Heart left ventricle (tissue), 13 donors: ENCODE data around the gene STYXL1.

ENCODE experiments used
- POLR2A ChIP-seq, 2 donors: fragments of 450-650 bp; IDR thresholded peaks; one replicate each; pipeline ENCODE4 v1.6.1; 2017; ENCODE audit warnings: antibody characterized with exemption in 2 of 2, mild to moderate bottlenecking in 2 of 2, moderate library complexity in 2 of 2
- TF ChIP-seq, protein P1 (sequence below), 12 donors: fragments of 200-600 bp; sonication (generic) in 4 of 12; IDR thresholded peaks; one replicate each; pipeline versions ENCODE4 v1.5.0 to v1.8.0; 2018 to 2022; ENCODE audit warnings: antibody characterized with exemption in 12 of 12, mild to moderate bottlenecking in 5 of 12
- donor health status: ischemic (EF 13 %, LVEDD 7.1; RV severe dilation, severe dysfunction).
- donor health status: DM: no; HTN: yes; CAD: no.
- donor health status: DM: no; HTN: no; CAD: no.
- donor health status: ischemic (EF 25% LVEDD 6.9; RV normal size, moderate dysfunction).
- donor health status: ischemic (EF 25% LVEDD 5.7; RV mildly dilated, moderate dysfunction).
- donor health status: ischemic (EF 35%, LVEDD 5.7; RV mildly dilated, moderate dysfunction).
- donor health status: nonischemic (EF 11% LVEDD 7.7; RV severe dilation, severe dysfunction).
- donor health status: DM: yes; HTN: yes; CAD: no.
- donor health status: PGD.
- donor health status: ischemic (EF 29% LVEDD 5.4; RV normal size, mild dysfunction).
- donor health status: nonischemic (EF 23%, LVEDD 6.1; RV moderate dilation, normal function).

DNA sequence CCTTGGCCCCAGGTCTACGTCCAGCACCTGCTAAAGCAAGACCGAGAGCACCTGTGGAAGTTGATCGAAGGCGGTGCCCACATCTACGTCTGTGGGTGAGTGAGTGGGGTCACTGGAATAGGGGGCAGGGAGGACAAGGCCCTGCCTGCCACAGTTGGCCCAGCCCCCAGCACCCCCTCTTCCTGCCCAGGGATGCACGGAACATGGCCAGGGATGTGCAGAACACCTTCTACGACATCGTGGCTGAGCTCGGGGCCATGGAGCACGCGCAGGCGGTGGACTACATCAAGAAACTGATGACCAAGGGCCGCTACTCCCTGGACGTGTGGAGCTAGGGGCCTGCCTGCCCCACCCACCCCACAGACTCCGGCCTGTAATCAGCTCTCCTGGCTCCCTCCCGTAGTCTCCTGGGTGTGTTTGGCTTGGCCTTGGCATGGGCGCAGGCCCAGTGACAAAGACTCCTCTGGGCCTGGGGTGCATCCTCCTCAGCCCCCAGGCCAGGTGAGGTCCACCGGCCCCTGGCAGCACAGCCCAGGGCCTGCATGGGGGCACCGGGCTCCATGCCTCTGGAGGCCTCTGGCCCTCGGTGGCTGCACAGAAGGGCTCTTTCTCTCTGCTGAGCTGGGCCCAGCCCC, 61.5 kb downstream of the STYXL1 start:
- TF ChIP-seq, protein P1, sequence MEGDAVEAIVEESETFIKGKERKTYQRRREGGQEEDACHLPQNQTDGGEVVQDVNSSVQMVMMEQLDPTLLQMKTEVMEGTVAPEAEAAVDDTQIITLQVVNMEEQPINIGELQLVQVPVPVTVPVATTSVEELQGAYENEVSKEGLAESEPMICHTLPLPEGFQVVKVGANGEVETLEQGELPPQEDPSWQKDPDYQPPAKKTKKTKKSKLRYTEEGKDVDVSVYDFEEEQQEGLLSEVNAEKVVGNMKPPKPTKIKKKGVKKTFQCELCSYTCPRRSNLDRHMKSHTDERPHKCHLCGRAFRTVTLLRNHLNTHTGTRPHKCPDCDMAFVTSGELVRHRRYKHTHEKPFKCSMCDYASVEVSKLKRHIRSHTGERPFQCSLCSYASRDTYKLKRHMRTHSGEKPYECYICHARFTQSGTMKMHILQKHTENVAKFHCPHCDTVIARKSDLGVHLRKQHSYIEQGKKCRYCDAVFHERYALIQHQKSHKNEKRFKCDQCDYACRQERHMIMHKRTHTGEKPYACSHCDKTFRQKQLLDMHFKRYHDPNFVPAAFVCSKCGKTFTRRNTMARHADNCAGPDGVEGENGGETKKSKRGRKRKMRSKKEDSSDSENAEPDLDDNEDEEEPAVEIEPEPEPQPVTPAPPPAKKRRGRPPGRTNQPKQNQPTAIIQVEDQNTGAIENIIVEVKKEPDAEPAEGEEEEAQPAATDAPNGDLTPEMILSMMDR (IDR thresholded peaks at IDR 0.05), result no peak
- TF ChIP-seq POLR2A (IDR thresholded peaks at IDR 0.05), result no peak
